ENCODE measurements around the gene TMEM132C. TPM values are rescaled to one million over a fixed set of nuclear protein-coding genes. Genes with fewer than 3 reads are reported as not detected.

Gene TMEM132C
- total RNA-seq, 4 donors from 2014 or later = 2.0 to 3.7 (median 3.0) TPM

- DNase-seq (ENCODE audit: low spot score in 2 of 2) = no peak
- no peak overlapping the region for H3K4me3 ChIP-seq (ENCODE audit: low read depth, poor library complexity, severe bottlenecking)
- intact Hi-C loops (cut with DNase I; ENCODE audit: low total_unique reads) = no loop called here
- WGBS, 2 donors = 57 to 64% methylated on average over 1 of the region's 1 CpG
- TF ChIP-seq POLR2A (IDR thresholded peaks at IDR 0.05) (no peak), CTCF (IDR thresholded peaks at IDR 0.05) (no peak)
Measured at GRCh38 chr12:128557231-128557630, 290.3 kb downstream of the TMEM132C start.

DNA sequence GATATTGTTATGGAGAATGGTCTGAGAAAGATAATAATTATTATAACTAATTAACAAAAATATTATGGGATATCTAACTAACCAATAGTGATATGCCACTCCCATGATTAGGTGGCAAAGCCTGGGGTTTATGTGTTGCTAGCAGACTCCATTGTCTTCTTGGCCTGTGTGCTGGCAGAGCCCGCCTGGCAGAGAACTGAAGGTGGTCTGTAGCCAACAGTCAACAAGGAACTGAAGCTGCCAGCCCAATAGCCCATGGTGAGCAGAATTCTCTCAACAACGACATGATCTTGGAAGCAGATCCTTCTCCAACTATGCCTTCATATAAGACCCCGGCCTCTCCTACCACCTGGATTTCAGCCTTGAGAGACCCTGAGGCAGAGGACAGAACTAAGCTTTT lies 298.0 kb downstream of the TMEM132C start:
- no peak overlapping the region for H3K4me3 ChIP-seq (ENCODE audit: low read depth, poor library complexity, severe bottlenecking)
- intact Hi-C loops (cut with DNase I; ENCODE audit: low total_unique reads) = no loop called here
- WGBS, 2 donors = 83 to 84% methylated on average over 3 of the region's 3 CpGs
- no peak for TF ChIP-seq CTCF (IDR thresholded peaks at IDR 0.05)
- TF ChIP-seq POLR2A (IDR thresholded peaks at IDR 0.05) = no peak
- no peak for DNase-seq (ENCODE audit: low spot score in 2 of 2)

- intact Hi-C loops (cut with DNase I; ENCODE audit: low total_unique reads) = no loop called here
- TF ChIP-seq POLR2A (IDR thresholded peaks at IDR 0.05) (no peak), CTCF (IDR thresholded peaks at IDR 0.05) (no peak)
- WGBS, 2 donors = 64 to 79% methylated on average over 7 of the region's 7 CpGs
- no peak overlapping the region for H3K4me3 ChIP-seq (ENCODE audit: low read depth, poor library complexity, severe bottlenecking)
- DNase-seq (ENCODE audit: low spot score in 2 of 2) = no peak
Measured at GRCh38 chr12:128567730-128568129, 300.8 kb downstream of the TMEM132C start.

DNA sequence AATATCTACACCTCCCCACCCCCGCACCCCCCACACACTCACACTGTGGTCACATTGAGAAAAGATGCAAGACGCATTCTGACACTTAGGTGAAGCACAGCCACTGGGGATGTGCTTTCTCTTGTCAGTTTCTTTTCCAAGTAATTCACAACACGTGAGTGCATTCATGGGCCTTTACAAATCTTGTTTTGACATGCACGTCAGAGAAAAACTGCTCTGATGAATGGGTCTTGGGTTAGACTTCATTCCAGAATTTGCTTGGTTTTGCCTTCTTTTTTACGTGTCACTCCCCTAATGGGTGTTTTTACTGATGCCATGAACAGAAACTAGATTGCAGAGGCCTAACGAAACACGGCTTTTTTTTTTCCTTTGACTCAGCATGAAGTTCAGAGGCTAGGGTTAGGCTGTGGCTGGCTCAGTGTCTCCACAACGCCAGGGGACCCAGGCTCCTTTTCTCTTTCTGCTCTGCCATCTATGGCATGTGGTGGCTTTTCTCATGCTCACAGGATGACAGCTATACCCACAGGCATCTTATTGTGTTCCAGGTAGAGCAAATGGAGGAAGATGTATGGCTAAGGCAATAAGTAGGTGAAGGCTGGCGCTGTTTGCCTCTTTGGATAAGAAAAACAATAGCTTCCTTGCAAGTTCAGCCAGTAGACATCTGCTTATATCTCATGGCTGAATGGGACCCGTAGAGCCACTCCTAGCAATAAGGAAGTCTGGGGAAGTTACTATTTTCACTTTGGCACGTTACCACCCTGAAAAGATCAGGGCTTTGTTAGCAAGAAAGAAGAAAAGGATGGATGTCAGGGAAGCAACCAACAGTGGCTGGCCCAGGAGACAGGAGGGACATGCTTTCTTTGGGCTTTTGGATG lies 303.5 kb downstream of the TMEM132C start:
- TF ChIP-seq CTCF (IDR thresholded peaks at IDR 0.05) = no peak
- no peak for TF ChIP-seq POLR2A (IDR thresholded peaks at IDR 0.05)
- DNase-seq (ENCODE audit: low spot score in 2 of 2) = no peak
- 43 to 48% methylated on average over 11 of the region's 11 CpGs for WGBS, 2 donors
- intact Hi-C loops (cut with DNase I; ENCODE audit: low total_unique reads) = no loop called here
- no peak overlapping the region for H3K4me3 ChIP-seq (ENCODE audit: low read depth, poor library complexity, severe bottlenecking)

GRCh38 chr12:128571906-128572810 lies 305.2 kb downstream of the TMEM132C start:
- no peak for DNase-seq (ENCODE audit: low spot score in 2 of 2)
- TF ChIP-seq POLR2A (IDR thresholded peaks at IDR 0.05) (no peak), CTCF (IDR thresholded peaks at IDR 0.05) (no peak)
- 89 to 97% methylated on average over 7 of the region's 7 CpGs for WGBS, 2 donors
- H3K4me3 ChIP-seq (ENCODE audit: low read depth, poor library complexity, severe bottlenecking) = no peak overlapping the region
- intact Hi-C loops (cut with DNase I; ENCODE audit: low total_unique reads) = no loop called here

Data from lower leg skin (tissue), 4 donors.